NCI-H82 (cell line): ENCODE measurements around the gene SPDYC.
"Not testable (repeated sequence)": the region's sequence is repeated elsewhere in the genome, so short reads cannot be mapped to it uniquely, and the experiment has no call there.

ENCODE experiments used
- DNase-seq: peaks from one replicate; lab custom pipeline; 2025; lab: John Stamatoyannopoulos, UW

Gene SPDYC

DNA sequence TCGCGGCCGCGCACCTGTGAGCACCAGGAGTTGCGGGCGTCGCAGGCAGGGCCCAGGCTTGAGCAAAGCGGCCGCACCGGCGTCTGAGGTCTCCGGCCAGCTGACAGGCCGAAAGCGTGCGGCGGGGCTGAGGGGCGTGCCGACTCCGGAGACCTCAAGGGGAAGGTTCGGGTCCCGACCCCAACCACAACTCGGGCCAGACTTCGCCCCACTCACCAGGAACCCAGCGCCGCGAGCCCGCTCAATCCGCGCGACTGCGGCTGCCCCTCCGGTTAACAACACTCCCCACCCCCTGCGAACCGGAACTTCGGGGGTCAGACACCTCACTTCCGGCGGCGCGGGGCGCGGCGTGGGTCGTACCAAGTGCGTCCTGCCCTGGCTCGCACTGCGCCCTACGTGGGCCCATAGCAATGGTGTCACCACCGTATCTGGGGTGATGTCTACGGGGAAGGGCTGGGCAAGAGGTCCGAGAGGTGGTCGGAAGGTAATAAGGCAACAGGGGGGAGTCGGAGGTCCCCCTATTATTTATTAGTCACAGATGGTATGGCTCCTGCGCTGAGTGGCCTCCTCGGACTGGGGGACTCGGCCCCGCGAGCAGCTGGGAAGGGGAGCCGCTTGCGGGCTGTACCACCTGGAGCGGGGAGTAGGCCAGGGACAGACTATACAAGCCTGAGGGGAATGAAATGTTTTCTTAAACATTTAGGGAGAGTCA lies 35.6 kb upstream of the SPDYC start, which contains the start of gene SYVN1:
Gene SYVN1, minus strand, starts transcription at position 280 of the 712 bp plus-strand sequence. CDS start 918 bp downstream, outside the sequence.
- peak; percentile 90 for DNase-seq

DNA sequence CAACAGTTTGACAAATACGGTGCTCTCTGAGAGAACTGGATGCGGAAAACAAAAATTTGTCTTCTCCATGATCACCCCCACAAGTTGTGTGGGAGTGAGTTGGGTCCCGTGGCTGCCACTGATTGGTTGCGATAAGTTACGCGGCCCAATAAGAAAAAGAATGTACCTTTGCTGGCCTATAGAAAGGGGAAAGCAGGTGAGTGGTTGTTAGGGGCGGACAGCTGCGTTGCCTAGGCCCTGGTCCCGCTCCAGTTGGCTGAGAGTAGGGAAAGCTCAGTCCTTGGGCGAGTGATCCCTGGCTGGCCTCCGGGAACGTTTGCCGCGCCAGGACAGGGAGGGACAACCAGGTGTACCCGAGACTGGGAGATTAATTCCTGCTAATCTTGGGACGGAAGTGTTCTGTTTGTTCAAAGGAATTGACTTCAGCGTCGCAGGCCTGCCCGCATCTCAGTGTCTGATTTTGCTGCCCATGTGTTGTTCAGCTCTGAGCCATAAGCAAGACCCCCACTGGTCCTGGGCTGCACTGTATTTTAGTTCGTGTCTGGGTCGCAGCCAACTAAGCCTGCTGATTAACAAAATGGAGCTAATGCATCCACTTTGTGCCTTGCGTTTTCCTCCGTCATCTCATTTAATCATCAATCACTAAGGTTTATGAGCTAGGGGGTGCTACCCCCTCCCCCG lies 34.9 kb upstream of the SPDYC start:
- DNase-seq: peak; percentile 97

DNA sequence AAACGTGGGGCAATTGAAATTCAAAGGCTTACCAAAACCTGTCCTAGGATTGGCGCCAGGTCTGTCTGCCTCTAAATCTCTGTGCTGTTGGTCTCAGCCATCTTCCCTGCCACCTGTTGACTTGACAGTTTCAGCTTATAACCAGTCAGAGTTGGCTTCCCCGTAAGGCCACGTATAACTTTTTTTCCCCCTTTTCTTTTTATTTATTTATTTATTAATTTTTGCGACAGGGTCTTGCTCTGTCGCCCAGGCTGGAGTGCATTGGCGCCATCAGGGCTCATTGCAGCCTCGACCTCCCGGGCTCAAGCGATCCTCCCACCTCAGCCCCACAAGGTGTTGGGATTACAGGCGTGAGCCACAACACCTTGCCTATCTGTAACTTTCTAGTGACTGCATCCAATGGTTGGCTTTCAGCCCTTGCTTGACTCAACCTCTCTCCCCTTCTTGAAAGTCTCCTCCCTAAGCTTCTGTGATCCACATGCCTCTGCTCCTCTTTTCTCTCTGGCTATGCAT lies 34.3 kb upstream of the SPDYC start:
- no peak for DNase-seq

DNA sequence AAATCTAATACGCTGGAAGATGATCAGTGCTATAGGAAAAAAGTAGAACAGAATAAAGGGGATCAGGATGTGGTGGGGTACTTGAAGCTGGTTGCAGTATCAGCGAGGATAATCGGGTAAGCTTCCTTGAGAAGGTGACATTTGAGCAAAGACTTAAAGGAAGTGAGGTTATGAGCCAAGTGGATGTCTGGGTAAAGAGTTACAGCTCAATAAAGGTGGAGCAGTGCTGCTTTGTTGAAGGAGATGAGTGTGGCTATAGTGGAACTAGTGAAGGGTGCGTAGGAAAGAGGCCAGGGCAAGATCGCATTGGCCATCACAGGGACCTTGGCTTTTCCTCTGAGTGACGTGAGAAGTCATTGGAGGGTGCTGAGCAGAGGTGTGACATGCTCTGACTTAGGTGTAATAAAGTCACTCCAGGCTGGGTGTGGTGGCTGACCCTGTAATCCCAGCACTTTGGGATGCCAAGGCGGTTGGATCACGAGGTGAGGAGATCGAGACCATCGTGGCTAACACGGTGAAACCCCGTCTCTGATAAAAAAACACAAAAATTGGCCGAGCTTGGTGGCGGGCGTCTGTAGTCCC lies 33.4 kb upstream of the SPDYC start:
- DNase-seq: no peak

DNA sequence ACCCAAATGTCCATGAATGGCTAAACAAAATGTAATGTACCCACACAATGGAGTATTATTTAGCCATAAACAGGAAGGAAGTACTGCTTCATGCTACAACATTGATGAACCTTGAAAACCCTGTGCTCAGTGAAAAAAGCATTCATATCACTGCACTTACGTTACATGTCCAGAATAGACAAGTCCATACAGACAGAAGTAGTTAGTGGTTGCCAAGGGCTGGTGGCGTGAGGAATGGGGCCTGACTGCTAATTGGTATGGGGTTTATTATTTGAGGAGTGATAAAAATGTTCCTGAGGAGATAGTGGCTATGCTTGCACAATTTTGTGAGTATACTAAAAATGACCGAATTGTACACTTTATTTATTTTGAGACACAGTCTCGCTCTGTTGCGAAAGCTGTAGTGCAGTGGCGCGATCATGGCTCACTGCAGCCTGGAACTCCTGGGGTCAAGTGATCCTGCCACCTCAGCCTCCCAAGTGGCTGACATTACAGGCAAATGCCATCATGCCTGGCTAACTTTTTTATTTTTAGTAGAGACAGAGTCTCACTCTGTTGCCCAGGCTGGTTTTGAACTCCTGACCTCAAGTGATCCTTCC lies 28.0 kb upstream of the SPDYC start:
- no peak for DNase-seq

DNA sequence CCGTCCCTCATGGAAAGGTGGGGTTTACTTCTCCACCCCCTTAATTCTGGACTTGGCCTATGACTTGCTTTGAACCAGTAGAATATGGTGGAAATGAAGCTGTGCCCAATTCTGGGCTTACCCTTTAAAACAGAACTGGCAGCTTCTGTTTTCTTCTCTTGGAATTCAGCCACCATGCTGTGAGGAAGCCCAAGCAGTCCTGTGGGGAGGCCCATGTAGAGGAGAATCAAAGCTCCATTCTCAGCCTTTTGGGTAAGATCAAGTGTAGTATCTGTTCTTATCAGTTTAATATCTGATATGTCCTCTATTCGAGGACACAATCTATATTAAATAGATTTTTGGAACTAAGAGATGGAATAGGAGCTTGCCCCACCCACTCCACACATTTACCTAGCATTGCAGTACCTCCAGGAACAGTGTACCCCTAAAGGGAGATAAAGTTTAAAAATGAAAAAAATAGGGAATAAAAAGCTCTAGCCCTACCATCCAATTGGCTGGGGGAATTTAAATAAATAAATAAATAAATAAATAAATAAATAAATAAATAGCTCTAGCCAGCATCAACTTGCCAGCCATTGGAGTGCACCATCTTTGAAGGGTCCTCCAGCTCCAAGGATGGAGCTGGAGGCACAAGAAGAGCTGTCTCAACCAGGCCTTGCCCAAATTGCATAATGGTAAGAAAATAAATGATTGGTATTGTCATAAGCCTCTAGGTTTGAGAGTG lies 22.5 kb upstream of the SPDYC start:
- no peak for DNase-seq

DNA sequence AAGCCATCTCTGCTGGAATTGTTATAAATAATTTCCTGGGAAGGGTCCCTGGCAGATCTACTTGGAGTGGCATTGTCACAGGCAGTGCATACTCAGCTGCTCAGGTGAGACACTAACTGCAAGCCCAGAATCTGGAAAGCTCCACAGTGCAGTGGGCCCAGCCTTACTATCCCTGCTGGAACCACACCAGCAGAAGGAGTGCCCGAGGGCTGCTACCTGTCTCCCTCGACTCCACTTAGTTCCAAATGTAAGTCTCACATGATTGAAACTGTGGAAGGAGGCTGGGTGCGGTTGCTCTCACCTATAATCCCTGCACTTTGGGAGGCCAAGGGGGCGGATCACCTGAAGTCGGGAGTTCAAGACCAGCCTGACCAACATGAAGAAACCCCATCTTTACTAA lies 21.4 kb upstream of the SPDYC start:
- DNase-seq: no peak

DNA sequence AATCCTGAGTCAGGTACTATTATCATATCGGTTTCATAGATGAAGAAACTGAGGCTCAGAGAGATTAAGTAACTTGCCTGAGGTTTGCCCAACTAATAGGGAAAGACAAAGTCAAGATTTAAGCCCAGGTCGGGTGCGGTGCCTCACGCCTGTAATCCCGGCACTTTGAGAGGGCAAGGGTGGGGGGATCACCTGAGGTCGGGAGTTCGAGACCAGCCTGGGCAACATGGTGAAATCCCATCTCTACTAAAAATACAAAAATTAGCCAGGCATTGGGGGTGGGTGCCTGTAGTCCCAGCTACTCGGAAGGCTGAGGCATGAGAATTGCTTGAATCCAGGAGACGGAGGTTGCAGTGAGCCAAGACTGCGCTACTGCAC lies 19.9 kb upstream of the SPDYC start:
- not testable (repeated sequence) for DNase-seq

DNA sequence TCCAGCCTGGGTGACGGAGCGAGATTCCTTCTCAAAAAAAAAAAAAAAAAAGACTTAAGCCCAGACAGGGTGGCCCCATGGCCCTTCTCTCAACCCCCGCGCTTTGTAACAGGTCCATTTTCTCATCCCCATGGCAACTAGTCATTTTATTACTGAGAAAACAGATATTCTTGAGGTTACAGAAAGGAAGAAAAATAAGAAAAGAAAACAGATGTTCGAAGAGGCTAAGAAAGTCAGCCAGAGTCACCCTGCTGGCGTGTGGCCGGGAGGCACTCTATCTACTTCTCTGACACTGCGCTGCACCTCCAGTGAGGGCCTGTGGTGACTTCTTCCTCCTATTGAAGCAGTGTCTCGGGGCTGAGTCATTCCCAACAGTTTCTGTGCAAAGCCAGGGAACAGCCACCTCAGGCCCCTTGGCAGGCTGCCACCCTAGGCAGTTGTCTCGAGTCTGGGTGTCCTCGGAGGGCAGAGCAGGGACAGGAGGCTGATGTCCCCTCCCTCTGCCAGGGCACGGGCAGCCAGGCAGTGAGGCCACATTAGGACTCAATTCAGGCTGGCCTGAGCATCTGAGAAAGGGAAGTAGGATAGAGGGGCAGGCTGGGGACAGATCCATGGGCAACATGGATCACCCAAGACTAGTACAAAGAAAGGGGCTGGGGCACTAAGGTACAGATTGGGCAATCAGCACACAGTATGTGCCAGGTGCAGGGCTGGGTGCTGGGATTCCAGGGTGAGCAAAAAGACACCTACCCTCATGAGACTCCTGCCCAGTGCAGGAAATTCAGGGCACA lies 19.3 kb upstream of the SPDYC start:
- peak; percentile 15 for DNase-seq

DNA sequence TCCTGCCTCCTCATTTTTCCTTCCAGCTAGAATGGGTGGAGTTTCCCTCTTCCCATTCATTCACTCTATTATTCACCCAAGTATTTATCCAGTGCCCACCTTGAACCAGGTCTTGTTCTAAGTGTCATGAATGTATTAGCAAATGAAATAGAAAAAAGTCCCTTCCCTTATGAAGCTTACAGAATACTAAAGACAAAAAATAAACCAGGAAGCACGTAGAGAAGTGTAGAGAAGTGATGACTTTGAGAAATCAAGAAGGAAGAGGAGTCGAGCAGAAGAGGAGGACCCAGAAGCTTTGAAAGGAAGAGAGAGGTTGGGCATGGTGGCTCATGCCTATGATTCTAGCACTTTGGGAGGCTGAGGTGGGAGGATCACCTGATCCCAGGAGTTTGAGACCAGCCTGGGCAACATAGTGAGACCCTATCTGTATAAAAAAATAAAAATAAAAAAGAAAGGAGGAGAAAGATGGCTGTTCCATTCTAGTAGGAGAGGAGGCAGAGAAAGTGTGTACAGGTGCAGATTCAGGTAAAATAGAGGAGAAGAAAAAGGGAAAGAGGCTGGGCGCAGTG lies 18.6 kb upstream of the SPDYC start:
- DNase-seq: no peak

DNA sequence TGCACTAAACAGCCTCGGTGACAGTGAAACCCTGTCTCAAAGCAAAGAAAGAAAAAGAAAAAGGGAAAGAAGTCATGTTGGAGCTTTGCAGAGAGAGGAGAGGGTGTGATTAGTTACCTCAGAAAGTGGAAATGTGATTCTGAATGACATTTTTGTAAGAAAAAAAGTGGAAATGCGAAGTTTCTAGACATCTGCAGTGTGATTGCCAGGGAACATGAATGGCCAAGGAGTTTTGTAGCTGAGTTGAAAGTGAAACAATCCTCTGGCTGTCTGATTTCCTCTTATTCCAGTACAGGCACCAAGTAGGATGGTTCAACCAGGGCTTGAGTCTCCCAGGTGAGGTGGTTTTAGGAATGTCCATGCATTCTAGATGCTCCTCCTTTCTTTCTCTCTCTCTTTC lies 17.9 kb upstream of the SPDYC start:
- no peak for DNase-seq

DNA sequence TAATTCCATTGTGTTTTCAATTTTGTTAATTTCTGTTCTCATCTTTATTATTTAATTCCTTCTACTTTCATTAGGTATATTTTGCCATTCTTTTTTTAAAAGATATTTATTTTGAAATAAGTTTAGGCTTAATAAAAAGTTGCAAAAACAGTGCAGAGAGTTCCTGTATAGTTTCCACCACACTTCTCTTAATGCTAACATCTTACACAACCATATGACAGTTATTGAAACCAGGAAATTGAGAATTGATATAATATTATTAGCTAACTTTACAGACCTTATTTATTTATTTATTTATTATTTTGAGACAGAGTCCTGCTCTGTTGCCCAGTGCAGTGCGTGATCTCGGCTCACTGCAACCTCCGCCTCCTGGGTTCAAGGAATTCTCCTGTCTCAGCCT lies 13.8 kb upstream of the SPDYC start:
- DNase-seq: no peak

DNA sequence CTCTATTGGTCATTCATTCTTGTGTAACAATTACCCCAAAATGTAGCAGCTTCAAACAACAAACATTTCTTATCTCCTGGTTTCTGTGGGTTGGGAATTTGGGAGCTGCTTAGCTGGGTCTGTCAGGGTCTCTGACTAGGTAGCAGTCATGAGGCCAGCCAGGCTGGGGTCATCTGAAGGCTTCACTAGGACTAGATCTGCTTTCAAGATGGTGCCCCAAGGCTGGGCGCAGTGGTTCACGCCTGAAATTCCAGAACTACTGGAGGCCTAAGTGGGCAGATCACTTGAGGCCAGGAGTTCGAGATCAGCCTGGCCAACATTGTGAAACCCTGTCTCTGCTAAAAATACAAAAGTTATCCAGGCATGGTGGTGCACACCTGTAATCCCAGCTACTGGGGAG lies 13.1 kb upstream of the SPDYC start:
- DNase-seq: no peak

DNA sequence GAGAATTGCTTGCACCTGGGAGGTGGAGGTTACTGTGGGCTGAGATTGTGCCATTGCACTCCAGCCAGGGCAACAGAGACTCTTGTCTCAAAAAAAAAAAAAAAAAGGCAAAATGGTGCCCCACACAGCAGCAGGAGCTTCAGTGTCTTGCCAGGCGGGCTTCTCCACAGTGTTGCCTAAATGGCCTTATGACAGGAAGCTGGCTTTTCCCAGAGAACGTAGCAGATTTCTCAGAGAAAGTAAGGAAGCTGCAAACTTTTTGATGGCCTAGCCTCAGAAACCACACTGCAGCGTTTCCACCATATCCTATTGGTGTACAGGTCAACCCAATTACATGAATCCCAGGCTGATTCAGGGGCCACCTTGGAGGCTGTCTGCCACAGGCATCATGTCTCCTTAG lies 12.7 kb upstream of the SPDYC start:
- DNase-seq: no peak

DNA sequence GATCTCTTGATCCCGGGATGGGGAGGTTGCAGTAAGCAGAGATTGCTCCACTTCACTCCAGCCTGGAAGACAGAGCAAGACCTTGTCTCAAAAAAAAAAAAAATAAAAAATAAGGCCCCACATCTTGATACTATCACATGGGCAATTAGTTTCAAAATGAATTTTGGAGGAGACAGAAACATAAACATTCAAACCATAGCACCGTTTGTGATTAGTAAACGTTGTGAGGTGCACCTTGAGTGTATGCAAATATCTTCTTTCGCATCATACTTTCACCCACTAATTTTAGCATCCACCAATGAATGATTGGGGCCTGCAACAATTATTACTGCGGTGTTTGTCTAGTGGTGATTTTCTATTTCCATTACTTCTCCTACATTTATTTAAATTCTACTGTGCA lies 11.0 kb upstream of the SPDYC start:
- DNase-seq: no peak

DNA sequence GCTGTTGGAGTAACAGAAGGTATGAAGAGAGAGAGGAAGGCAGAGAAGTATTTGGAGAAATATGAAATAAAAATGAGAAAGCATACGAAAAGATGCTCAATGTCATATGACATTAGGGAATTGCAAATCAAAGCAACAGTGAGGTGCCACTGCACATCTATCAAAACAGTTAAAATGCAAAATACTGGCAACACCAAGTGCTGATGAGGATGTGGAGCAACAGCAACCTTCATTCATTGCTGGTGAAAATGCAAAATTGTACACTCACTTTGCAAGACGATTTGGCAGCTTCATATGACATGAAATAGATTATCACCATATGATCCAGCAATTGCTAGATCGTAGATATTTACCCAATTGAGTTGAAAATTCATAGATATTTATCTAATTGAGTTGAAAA lies 9.4 kb upstream of the SPDYC start:
- DNase-seq: no peak

DNA sequence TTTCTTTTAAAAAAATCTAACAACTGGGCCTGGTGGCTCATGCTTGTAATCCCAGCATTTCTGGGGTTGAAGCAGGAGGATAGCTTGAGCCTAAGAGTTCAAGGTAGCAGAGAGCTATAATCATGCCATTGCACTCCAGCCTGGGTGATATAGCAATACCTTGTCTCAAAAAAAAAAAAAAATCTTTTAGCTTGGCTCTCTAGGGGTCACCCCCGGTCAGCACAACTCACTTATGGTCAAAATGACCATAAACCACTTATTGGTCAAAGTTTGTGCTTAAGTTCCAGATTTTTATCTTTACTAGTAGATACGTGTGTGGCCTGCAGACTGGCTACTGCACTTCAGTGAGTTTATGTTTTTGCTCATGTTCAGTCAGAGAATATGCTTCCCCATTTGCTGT lies 6.3 kb upstream of the SPDYC start:
- DNase-seq: no peak

DNA sequence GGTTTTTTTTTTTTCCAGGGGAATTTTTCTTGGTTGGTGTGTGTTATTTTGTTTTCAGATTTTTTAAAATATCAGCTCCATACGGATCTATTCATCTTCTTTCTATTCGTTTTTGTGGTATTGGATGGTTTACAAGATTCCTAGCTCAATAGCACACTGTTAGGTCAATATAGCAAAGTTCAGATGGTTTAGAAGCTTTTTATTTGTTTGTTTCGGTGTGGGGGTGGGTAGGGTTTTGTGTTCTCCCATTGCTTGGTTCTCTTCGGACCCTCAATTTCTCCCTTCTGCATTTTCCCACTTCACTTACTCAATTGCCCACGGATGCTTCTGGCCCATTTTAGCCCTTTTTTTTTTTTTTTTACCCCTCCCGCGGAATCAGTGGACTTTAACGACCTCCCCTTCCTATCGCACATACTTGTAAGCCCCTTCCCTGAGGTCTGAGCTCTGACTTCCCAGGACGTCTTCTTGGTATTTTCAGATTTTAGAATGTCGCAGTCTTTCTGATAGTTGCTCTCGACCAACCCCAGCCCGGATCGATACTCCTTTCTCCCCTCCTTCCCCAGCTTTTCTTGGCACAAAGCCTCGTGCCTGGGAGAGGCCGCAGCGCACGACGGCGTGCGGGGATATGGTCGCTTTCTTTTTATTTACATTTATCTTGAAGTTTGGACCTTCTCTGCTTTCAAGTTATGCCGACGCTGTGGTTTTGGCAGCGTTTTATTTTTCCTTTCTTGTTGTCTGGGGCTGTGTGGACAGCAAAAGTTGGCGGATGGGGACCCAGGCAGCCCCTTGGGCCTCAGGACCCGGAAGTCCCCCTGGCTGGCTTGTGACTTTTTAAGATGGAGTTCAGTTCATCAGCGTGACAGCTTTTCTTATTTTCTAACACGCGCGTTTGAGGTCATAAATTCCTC lies 4.4 kb upstream of the SPDYC start:
- no peak for DNase-seq

DNA sequence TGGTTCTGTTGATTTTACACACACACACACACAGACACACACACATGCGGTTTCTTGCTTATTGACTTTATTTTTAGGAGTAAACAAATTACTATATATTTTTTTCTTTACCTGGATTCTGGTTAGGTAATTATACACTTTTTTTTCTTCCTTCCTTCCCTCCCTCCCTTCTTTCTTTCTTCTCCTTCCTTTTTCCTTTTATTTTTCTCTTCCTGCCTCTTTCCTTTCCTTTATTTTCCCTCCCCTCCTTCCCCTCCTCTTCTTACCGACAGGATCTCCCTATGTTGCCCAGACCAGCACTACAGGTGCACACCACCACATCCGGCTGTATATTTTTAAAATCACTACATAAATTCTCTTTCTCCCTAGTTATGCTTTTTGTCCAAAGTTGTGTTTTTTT lies 3.1 kb upstream of the SPDYC start:
- no peak for DNase-seq

DNA sequence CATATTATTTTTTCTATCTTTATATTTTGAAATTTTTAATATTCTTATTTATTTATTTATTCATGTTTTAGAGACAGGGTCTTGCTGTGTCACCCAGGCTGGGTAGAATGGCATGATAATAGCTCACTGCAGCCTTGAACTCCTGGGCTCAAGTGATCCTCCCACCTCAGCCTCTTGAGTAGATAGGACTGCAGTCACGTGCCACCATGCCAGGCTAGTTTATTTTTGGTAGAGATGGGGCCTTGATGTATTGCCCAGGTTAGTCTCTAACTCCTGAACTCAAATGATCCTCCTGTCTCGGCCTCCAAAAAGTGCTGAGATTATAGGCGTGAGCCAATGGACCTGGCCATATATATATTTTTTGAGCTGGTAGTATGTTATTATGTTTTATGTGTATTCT lies 2.4 kb upstream of the SPDYC start:
- no peak for DNase-seq
